GM18520 (cell line): ENCODE measurements around the gene EFCAB8.

Experiments used
- ATAC-seq: cut with Tn5 transposase; IDR thresholded peaks from one replicate; pipeline ENCODE4 v1.9.1; 2021; ENCODE audit not compliant: unreplicated experiment

The EFCAB8 gene

GRCh38 chr20:32908334-32909292, 49.9 kb downstream of the EFCAB8 start:
- no peak for ATAC-seq

- no peak for ATAC-seq
These were observed 50.7 kb downstream of the EFCAB8 start for GRCh38 chr20:32909451-32909850.

- ATAC-seq = no peak
These were observed 51.3 kb downstream of the EFCAB8 start for GRCh38 chr20:32909896-32910571.

- ATAC-seq = no peak
These were observed 52.6 kb downstream of the EFCAB8 start for GRCh38 chr20:32911355-32911754.

GRCh38 chr20:32912688-32913087, 54.0 kb downstream of the EFCAB8 start:
- no peak for ATAC-seq

- no peak for ATAC-seq
These were observed 55.3 kb downstream of the EFCAB8 start for GRCh38 chr20:32914031-32914430.

- no peak for ATAC-seq
These were observed 58.6 kb downstream of the EFCAB8 start for GRCh38 chr20:32917191-32917950.

- ATAC-seq = no peak
These were observed 59.6 kb downstream of the EFCAB8 start for GRCh38 chr20:32918296-32918695.

GRCh38 chr20:32918751-32919150, 60.0 kb downstream of the EFCAB8 start:
- ATAC-seq = no peak

- ATAC-seq = no peak
These were observed 61.3 kb downstream of the EFCAB8 start for GRCh38 chr20:32920066-32920465.

- no peak for ATAC-seq
These were observed 62.0 kb downstream of the EFCAB8 start for GRCh38 chr20:32920530-32921298.

GRCh38 chr20:32922466-32922865, 63.7 kb downstream of the EFCAB8 start:
- no peak for ATAC-seq

- ATAC-seq = no peak
These were observed 66.1 kb downstream of the EFCAB8 start for GRCh38 chr20:32924781-32925180.

GRCh38 chr20:32925481-32926196, 66.9 kb downstream of the EFCAB8 start:
- ATAC-seq = no peak

GRCh38 chr20:32929162-32929561, 70.4 kb downstream of the EFCAB8 start:
- ATAC-seq = no peak

GRCh38 chr20:32930181-32930580, 71.5 kb downstream of the EFCAB8 start:
- no peak for ATAC-seq

GRCh38 chr20:32930701-32931100, 72.0 kb downstream of the EFCAB8 start:
- ATAC-seq = no peak

- ATAC-seq = no peak
These were observed 75.9 kb downstream of the EFCAB8 start for GRCh38 chr20:32934580-32934979.

- ATAC-seq = no peak
These were observed 82.6 kb downstream of the EFCAB8 start for GRCh38 chr20:32941155-32941885.
